CD4-positive, alpha-beta T cell treated with Interleukin-6 for 4 hours (primary cell): ENCODE measurements around the gene GRM4.

Experiments
- DNase-seq: peaks from one replicate; pipeline ENCODE4 v3.0.0-alpha.2; 2020; ENCODE audit warnings: mixed read lengths

Gene GRM4

GRCh38 chr6:33991610-33992009 lies 154.3 kb downstream of the GRM4 start:
- DNase-seq: no peak

GRCh38 chr6:33990061-33990541 lies 155.8 kb downstream of the GRM4 start:
- no peak for DNase-seq

DNA sequence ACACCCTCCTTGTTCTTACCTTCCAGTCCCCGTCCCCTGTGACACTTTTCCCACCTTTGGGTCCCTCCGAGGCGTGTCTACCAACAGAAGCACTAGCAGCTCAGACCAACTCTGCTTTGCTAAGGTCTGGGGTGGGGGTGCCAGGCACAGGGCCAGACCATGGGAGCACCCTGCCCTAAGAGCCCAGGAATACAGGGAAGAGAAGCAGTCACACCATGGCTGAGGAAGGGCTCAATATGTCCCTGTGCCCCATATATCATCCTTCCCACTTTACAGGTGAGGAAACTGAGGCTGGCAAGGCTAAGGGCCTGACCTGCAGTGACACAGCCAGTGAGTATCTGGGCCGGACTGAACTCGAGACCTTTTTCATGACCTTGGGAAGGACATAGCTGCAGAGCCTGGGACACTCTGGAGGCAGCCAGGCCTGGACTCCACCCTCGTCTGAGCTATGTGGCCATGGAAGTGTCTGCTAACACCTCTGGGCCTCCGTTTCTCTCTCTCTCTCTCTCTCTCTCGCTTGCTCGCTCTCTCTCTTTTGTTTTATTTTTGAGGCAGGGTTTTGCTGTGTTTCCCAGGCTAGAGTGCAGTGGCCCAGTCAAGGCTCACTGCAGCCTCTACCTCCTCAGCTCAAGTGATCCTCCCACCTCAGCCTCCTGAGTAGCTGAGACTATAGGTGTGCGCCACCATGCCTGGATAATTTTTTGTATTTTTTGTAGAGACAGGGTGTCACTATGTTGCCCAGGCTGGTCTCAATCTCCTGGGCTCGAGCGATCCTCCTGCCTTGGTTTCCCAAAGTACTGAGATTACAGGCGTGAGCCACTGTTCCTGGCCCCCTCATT lies 156.7 kb downstream of the GRM4 start:
- DNase-seq: no peak

DNA sequence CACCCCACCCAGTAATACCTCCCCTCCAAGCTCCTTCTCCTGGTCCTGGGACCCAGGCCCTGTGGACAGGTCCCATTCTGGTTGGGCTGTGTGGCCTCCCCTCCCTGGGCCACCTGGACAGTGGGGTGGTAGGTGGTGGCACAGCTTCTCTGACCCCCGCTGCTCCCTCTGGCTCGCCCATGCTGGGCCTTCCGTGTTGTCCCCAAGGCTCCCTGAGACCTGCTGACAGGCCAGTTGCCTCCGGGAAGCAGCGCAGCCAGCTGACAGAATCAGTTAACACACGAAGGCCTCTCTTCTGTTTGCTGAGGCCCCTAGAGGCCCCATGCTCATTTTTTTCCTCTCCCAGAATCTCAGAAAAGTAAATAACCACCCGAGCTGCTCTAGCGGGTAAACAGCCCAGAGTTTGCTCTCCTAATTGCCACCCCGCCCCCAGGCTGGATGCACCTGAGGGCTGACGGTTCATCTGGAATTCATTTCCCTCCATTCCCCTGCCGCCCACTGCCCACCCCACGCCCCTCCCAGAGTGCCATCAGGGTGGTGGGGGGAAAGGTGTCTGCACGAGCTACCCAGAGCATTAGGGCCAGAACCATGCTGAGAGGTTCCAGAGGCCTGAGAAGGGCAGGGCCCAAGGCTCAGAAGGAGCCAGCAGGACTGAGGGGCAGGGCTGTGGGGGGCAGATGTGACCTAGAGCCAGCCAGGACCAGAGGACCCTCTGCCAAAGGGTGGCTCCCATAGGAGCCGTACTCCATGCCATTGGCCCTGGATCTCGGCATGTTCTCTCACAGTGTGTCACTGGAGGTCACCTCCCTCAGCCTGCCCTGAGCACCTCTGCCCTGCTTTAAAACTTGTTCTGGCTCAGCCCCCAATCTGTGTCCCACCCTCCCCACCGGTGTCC lies 157.5 kb downstream of the GRM4 start:
- no peak for DNase-seq

DNA sequence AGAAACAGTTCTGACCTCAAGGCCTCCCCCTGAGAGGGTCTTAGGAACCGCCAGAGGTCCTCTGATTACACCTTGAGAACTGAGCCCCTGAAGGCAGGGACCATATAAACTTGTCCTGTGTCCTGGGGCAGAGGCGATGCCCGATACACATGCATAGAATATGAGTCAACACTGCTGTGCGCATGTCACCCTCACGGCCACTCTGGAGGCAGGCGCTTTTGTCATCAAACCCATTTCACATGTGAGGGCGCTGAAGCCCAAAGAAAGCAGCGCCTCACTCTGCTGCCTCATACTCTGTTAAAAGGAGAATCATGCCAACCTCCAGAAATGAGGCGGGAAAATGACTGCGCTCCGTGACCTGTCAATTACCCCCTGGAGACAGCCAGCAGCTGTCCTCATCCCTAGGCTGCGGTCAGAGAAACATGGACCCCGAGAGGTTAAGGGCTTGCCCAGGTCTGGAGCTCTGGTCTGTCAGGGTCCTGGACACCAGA lies 158.3 kb downstream of the GRM4 start:
- DNase-seq: no peak

DNA sequence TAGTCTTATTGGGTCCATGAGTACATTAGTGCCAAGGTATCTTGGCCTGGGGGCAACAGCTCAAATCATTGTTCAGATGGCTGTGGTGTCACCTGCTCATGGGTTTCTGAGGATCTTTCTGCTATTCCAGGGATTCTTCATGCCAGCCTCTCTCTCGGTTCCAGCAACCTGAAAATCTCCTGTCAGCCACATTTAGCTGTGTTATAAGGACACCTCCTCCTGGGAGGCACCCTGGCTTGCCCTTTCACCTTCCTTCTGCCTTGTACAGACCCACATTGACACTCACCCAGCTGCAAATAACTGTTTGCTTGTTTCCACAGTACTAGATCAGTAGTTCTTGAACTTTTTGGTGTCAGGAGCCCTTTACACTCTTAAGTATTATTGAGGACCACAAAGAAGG lies 159.9 kb downstream of the GRM4 start:
- no peak for DNase-seq

DNA sequence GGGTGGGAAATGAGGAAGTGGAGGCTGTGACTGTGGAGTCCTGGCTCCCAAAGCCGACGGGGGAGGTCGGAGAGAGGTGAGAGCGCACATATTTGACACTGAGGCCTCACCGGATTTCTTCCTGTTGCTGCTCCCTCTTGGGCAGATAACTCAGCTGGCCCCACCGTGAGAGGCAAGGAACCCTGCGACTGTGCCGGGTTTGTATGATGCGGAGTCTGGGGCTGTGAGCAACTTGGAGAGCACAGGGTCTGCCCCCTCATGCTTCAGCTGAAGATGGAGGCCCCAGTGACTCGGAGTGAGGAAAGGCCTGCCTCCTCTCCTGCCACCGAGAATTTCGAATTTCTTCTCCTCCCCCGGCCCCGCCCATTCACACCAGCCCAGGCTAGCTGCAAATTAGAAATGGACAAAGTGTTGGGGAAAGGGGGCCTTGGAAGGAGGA lies 160.6 kb downstream of the GRM4 start:
- DNase-seq: no peak

DNA sequence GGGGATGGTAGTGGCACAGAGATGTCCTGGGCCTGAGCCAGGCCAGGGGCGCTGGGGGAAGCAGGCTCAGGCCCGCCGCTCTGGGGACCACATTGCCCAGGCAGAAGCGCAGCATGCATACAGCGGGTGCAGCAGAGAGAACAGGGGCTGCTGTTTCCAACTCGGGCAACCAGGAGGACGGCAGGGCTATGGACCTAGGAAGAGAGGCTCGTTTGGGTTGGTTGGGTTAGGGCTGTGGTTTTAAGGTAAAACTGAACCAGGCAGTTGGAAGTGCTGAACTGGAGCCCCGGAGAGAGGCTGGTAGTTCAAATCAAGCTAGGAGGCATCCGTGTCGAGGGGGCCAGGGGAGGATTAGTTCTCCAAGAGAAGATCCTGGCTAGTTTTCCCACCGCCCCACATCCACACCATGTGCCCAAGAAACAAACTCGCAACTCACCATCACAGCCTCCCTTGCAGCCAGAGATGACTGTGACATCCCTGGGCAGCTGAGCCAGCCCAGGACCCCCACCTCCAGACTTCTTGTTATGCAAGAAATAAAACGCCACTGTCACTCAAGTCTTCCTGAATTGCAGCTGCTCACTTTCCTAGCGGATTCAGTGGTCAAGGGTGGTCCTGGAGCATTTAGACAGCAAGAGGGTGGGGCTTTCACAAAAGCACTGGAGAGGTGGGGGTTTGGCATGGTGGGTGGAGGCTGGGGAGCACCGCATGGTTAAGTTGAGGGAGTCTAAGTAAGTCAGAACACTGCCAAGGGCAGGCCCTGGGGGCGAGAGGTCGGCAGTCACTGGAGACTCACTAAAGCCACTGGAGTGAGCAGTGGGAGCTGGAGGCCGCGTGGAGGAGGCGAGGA lies 161.2 kb downstream of the GRM4 start:
- DNase-seq: no peak

DNA sequence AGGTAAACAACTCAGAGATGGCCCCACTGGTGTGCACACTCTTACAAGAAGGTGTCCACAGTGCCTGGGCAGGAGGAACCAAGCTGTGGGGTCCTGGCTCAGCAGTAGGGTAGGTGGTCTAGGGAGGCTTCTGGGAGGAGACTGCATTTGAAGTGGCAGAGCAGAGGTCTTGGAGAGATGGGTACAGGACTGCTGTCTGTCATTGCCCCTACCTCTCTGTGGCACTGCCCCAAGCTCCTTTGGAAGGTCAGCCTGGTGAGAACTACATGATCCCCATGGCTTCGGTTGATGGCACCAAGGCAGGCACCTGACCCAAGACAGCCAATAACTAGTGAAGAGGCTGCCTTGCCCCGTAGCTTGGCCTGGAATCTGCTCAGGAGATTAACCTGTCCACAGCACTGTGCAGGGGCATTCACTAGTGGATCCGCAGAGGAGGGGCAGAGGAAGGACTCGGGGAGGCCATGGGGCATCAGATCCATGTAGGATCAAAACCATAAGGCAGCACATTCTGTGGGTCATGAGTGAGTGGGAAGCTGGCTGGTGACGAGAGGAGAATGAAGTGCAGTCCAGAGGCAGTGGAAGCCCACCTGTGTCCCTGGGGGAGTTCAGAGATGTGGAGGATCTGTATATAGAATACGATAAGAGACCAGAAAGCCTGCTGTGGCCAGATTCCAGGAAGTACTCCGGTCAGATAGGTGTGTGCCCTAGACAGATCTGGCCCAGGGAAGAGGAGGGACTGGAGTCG lies 162.0 kb downstream of the GRM4 start:
- no peak for DNase-seq

- DNase-seq: no peak
These were observed 162.7 kb downstream of the GRM4 start for GRCh38 chr6:33983109-33983716.

DNA sequence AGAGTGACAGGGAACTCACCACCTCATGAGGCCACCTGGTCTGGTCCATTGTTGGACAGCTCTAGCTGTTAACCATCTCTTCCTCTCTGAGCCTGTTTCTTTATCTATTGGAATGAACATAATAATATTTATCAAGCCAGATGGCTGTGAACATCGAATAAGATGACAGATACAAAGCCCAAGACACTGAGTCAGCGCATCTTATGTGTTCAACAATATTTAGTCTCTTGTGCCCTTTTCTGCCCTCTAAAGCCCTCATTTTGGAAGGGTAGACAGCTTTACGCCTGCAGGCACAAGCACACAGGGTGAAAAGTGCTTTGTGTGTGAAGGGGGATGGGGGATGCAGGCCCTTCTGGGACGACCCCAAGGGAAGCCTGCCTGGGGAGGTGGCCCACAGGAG lies 164.0 kb downstream of the GRM4 start:
- no peak for DNase-seq

- DNase-seq: no peak
These were observed 164.5 kb downstream of the GRM4 start for GRCh38 chr6:33981421-33981820.

DNA sequence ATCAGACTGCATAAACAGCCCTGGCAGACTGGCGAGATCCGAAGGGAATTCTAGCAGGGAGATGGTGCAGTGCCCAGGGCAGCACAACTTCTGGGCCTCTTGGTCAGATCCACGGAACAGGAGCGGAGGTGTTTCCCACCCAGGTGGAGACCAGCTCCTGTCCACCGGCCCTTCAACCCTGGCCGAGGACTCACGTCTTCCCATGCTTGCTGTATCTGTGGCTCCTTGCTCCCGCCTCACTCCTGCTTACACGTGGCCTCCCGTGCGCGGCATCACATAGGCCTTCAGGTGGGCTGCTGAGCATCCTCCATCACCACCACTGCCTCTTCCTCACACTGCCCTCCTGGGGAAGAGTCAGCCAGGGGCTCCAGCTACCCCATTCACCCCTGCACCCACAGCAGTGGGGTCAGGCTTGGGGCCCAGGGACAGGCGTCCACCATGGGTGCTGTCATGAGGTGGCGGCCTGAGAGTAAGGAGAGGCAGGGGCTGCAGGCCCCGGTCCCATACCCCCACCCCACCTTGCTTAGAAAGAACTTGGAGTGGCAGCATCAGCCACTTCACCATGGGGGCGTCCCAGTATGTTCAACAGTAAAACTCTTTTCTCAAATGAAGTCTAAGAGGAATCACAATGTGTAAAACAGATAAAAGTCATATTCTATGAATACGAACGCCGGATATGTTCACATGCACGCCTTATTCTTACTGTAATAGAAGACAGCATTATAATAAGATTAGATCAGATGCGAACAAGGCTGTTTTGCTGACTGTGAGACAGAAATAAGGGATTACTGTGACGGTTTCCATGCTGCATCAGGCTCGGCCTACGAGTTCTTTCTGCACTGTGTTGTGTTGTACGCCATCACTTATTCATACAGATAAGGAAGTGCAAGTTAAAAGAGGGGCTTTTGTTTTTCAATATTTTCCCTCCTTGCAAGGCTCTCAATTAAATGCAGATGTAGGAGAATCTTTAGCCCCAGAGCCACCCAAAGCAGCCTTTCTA lies 165.4 kb downstream of the GRM4 start:
- DNase-seq: no peak

- DNase-seq: no peak
These were observed 166.1 kb downstream of the GRM4 start for GRCh38 chr6:33979750-33980149.

DNA sequence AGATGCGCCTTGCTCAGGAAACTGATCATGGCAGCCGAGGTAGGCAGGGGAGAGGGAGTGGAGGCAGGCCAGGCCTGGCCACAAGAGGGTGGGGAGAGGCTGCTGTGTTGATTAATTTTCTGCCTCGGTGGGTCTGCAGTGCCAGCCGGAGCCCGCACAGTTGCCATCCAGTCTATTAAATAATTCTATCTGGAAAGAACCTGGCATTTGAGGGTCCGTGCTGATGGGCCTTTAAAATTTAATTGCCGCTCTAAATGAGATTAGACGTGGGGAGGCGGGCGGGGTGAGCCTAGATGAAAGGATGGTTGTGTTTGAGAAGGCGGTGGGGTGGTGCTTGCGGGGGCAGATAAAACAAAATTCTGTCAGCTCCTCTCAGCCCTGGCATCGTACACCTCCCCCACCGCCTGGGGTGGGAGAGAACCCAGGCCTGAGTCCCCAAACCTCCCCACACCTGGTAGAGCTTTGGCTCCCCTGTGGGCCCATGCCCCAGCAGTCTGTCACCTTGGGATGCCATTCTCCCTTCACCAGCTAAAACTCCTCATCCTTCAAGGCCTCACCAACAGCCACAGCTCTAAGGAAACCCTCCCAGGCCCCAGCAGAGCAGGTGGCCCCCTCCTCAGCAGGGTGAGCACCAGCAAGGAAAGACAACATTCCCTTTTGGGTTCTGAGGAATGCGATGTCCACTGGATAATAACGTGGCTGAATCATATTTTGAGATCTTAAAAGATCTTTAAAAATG lies 167.3 kb downstream of the GRM4 start:
- DNase-seq: no peak

DNA sequence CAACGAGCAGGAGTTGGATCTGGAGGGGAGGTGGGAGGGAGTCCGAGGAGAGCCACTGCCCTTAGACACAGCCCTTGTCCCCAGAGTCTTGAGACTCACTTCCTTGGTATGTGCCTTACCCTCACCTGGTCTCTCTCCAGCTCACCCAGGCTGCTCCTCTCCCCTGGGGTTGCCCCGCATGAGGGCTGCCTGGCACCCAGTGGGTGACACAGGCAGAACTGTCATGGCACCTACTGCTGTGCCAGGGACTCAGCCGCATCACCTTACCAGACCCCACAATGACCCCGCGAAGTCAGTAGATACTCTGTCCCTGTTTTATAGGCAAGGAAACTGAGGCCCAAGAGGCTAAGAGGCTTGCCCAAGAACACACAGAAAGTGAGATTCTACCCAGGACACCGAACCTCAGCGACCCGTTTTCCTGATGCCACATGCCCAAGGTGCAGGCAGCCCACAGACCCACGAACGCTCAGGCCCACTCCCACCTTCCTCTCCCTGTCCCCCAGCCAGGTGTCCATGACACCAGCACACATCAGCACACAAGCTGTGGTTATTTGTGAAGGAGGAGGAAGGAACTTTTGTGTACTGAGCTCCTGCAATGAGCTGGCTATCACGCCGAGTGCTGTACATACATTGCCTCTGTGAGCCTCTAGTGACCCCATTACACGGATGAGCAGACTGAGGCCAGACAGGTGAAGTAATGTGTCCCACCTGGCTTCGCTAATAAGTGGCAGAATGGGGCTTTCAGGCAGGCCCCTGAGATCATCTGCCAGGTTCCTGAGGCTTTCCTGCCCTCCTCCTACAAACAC lies 168.1 kb downstream of the GRM4 start:
- no peak for DNase-seq

DNA sequence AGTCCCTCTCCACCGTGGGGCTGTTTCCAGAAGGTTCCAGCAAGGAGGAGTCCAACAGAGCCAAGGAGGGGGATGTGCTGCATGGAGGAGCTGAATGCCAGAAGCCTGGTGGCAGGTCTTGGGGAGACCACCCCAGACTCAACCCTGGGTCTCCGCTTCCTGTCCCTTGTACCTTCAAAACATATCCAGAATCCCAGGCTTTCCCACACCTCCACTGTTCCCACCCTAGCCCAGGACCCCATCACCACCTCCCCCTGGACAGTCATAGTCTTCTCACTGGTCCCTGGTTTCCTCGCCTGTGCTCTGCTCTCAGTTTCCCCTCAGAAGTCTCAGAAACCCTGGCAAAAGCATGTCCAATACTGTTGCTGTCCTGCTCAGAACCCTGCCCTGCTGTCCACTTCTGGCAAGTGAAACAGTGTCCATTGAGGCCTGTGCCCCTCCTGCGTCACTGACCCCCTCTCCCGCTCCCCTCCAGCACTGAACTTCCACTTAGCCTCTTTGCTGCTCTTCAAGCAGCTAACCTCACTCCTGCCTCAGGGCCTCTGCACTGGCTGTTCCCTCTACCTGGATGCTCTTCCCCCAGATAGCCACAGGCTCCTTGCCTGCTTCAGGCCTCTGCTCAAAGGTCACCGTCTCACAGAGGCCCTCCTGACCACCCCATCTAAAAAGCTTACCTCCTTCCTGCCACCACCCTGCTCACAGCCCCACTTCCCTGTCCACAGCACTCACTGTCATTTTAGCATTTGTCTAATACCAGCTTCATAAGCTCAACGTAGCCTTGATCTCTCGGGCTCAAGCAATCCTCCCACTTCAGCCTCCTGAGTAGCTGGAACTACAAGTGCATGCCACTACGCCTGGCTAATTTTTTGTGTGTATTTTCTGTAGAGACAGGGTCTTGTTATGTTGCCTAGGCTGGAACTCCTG lies 169.2 kb downstream of the GRM4 start:
- no peak for DNase-seq
